ENCODE results near the gene ADORA2B.
A peak's percentile ranks its signal among the peaks of the same experiment; 100 is the strongest.

Gene ADORA2B

DNA sequence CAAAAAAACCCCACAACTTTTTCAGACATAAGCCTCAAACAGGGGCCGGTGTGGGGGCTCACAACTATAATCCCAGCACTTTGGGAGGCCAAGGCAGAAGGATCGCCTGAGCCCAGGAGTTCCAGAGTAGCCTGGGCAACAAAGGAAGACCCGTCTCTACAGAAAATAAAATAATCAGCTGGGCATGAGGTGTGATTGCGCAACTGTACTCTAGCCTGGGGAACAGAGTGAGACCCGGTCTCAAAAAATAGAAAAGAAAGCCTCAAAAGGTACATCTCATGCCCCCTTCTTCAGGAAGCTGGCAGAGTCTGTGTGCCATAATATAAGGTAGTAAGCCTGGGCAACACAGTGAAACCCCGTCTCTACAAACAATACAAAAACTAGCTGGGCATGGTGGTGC lies 51.4 kb downstream of the ADORA2B start:
- DNase-seq (ENCODE audit: low read depth) = no peak

DNA sequence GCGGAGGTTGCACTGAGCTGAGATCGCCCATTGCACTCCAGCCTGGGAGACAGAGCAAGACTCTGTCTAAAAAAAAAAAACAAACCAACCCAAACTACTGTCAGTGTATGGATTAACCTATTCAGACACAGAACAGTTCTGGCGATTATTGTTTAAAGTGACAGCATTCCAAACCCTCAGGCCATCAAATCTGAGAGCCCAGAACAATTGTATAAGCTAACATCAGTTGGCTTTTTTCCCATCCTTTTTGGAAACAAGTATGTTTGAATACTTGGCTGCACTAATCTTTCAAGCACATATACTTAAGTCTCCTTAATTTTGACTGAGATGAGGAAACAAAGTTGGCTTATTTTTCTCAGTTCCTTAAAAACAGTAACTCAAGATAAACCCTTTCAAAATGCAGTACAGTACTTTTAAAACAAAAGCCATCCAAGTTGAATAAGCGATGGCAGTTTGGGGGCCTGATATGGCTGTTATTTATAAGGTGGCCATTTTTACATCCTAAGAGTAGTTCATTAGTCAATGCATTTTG lies 53.2 kb downstream of the ADORA2B start:
- DNase-seq (ENCODE audit: low read depth) = no peak

DNA sequence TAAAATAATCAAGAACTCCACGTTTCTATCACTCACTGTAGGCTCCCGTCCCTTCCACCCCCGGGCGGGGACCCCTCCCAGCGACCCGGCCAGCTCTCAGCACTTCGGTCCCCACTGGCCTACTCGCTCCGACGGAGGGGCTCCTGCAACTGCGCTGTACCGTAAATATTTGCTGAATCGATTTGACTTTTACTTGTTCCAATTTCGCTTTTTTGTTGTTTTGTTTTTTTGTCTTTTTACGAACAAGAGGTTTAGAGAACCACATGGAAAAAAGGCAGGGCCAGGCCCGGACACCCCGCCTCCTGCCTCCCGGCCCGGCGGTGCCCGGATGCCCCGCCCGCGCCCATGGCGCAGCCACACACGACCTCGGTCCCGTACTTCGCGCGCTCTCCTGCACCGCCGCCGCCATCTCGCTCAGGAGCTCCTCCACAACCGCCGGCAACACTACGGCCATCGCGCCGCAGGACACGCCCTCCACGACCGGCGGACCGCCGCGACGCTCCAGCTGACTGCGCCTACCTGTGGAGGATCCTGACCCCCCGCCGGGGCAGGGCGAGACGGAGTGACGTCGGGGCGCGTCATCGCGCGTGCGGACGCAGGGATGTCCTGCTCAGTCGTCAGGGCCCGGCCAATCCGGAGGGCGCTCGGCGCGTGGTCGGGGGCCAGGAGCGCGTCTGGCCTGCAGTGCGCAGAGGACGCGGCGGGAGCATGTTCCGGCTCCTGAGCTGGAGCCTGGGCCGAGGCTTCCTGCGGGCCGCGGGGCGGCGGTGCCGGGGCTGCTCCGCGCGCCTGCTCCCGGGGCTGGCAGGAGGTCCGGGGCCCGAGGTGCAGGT lies 54.4 kb downstream of the ADORA2B start, which contains the start of the genes TTC19 and ZSWIM7:
Gene TTC19 (plus strand): TSS at position 684 of the 833 bp plus-strand sequence. CDS start 25 bp downstream, at position 709.
Gene ZSWIM7 (minus strand): TSS at position 564 of the 833 bp plus-strand sequence. CDS start 110 bp downstream, at position 454.
- peak; percentile 89 for DNase-seq (ENCODE audit: low read depth)

DNA sequence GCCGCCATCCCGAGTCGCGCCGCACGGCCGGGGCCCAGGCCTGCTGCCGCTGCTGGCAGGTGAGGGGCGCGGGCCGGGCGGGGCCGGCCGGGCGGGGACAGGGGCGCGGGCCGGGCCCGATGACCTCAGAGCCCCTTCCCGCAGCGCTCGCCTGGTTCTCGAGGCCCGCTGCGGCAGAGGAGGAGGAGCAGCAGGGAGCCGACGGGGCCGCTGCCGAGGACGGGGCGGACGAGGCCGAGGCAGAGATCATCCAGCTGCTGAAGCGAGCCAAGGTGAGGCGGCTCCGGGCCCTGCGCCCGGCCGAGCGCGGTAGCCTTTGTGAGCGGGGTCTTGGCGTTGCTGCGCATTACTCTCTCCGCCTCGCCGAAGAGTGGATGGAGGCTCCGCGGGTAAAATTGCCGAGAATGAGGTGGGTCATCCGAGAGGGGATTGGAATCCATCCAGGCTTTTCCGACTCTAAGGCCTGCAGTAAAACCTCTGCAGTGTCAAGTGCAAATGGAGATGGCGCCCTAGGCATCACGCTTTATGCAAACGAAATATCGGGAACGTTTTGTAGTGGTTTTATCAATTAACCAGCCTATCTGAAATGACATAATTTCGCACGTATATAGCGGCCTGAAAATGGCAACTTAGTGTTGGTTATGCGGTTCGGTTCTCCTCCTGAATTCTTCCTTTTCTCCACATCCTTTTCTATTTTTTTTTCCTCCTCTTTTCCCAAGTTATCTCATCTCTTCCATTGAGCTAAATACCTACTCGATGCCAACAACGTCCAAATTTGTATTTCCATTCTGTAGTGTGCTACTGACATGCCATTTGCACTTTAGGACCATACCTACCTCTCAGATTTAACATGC lies 55.3 kb downstream of the ADORA2B start:
- DNase-seq (ENCODE audit: low read depth) = no peak

DNA sequence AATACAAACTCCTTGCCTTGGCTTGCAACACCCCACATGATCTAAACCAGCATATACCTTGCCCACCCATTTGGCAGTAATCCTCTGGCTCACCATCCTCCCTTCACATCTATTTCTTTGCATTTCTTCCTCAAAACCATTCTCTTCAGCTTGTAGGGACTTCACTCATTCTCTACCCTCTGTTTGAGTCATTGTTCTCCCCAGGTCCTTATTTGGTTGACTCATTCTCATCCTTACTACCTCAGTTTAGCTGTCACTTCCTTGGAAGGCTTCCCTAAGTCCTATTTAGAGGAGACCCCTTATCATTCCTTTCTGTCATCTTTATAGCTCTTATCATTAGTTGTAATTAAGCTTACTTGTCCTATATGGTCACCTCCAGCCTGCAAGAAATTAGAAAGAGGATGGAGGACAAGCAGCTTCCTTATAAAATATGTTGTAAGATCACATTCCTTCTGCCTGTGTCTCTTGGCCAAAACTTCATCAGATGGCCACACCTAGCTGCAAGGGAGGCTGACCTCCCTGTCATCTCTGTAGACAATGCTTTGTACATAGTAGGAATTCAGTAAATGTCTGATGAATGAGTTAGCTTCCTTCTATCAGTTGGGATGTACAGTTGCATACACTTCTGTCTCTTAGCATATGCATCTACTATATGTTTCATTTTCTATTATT lies 56.4 kb downstream of the ADORA2B start:
- DNase-seq (ENCODE audit: low read depth) = no peak

DNA sequence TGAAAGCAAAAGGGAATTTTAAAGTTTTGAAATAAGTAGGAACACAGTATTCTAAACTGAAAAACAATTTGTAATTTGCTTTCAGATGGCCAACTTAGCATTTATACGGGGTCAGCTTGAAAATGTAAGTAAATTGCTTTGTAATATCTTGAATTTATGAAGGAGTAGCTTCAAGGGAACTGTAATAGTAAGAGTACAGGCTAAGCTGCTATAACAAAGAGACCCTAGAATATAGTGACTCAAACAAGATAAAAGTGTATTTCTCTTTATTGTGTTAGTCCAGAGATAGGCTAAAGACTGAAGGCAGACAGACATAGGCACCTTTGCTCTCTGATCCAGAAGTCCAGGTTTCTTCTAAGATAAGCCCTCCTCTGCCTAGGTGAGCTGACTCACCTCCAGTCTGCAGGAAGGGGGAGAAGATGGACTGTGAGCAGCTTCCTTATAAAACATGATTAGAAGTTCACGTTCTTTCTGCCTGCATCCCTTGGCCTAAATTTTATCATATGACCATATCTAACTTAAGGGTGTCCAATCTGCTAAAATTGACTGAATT lies 57.9 kb downstream of the ADORA2B start:
- no peak for DNase-seq (ENCODE audit: low read depth)

DNA sequence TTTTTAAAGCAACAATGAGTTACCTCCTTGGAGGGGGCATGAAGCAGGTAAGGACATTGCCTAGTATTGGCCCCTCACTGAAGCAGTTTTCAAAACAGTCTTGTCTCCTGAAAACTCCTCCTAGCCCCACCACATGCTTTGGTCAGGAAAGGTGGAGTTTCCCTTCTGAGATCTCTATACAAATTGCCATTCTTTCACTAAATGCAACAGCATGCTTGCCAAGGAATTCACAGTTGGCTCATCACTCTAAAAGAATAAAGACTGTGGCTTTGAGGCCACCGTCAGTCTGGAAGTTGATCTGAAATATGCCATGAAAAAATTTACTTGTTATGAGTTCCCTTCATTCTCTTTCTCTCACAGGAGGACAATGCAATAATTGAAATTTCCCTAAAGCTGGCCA lies 58.9 kb downstream of the ADORA2B start:
- DNase-seq (ENCODE audit: low read depth) = no peak

DNA sequence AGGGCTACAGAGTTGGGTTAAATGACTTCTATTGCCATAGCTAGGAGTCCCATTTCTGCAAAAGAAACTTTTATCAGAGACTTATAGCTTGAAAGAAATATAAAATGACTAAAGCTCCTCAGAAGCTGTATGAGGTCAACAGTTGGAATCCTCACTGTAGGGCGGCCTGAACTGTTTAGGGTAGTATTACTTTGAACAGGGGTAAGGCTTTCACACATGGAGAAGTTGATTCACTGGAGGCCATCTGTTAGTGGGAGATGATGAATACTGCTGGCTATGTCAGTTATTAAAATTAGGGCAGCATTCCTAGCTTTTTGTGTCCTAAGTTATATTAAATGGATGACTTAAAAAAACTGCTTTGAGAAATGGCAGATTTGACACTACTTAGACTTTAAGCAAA lies 60.7 kb downstream of the ADORA2B start:
- DNase-seq (ENCODE audit: low read depth) = no peak

DNA sequence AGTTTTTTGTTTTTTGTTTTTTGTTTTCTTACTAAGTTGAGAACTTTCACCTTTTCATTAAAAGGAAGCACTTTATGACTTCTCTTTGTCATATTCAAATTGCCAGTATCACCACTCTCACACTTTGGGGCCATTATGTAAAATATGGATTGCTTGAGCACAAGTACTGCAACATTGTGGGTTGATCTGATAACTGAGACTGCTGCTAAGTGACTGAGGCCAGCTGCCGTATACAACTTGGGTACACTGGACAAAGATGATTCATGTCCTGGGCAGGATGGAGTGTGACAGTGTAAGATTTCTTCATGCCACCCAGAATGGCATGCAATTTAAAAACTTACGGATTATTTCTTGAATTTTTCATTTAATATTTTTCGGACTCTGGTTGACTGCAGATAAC lies 62.5 kb downstream of the ADORA2B start:
- no peak for DNase-seq (ENCODE audit: low read depth)

DNA sequence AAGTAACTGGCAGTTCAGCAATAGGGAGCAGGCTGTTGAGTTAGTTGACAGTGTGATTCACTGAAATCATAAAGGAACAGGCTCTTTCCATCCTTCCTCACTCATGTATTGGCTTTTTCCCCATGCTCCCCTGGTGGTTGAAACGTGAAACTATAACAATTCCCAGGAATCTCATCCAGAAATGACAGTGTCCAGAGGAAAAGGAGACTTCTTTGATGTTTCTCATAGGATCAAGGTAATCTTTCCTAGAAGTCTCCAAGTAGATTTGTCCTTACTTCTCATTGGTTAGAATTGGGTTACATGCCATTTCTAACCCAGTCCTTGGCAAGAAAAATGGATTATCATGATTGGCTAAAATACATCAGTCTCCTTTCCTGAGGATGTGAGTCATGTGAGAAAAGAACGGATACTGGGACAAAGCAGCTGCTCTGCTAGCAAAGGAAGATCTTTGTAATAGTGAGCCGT lies 69.0 kb downstream of the ADORA2B start:
- DNase-seq (ENCODE audit: low read depth) = no peak

DNA sequence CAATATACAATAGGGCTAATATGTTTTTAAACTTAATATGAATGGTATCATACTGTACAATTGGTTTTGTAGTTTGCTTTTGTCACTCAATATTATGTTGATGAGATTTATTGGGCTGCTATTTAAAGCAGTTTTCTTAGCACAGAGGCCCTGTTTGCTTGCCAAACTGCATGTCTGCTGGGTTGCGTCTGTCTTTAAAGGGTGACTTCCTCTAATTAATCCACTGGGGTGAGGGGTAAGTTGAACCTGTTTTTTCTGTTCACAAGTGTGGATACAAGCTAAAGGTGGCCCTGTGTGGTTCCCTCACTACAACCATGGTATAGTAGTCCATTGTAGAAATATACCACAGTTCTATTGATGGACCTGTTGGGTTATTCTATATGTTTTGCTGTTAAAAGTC lies 74.4 kb downstream of the ADORA2B start:
- no peak for DNase-seq (ENCODE audit: low read depth)

DNA sequence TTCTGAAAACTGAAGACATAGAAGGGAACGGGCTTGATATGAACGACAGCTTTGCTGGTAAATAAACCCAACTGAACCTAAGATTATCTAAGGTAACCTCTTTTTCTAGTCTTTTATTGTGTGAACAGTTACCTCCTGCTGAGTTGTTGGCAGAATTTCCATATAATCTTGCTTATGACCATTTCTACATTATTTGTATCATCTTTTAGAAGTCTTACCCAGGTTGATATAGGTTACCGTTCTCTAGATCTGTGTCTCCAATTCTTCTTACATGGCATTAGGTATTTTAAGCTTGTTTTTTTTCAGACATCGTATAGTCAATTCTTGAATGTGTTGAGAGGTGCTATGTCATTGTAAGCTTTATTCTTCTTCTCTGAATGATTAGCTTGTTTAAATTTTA lies 79.0 kb downstream of the ADORA2B start:
- no peak for DNase-seq (ENCODE audit: low read depth)

DNA sequence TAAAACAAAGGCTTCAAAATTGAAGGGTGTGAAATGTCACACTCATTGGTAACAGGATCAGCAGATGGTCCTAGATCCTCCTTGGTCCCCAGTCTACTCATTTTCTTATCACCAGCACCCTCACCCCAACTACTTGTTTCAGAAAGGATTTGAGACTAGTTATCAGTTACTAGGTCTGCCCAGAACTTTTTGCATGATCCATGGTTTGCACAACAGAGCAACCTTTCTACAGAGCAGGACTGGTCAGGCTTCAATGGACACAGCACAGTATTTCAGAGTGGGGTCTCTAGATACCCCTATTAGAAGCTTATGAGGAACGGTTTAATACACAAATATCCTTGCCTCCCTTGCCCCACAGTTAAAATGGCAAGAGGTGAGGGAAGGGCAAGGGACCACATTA lies 80.3 kb downstream of the ADORA2B start:
- DNase-seq (ENCODE audit: low read depth) = no peak

Data from T-helper 22 cell (primary cell).